HepG2 (cell line): ENCODE measurements around the gene MARS1. TPM values are rescaled to one million over a fixed set of nuclear protein-coding genes. Genes with fewer than 3 reads are reported as not detected.

ENCODE experiments used
- FOXK2 ChIP-seq: fragments of 450-650 bp; IDR thresholded peaks from 2 replicates; pipeline ENCODE4 v1.6.1; 2016
- MEIS2 ChIP-seq: sonication (generic); formaldehyde crosslinking; IDR thresholded peaks from 2 replicates; pipeline ENCODE4 v1.9.0; 2021; ENCODE audit warnings: mild to moderate bottlenecking, missing genetic modification reagents
- STAT5B ChIP-seq: sonication (generic); formaldehyde crosslinking; IDR thresholded peaks from 2 replicates; pipeline ENCODE4 v1.4.0; 2020; ENCODE audit warnings: missing genetic modification reagents
- XRCC5 ChIP-seq: fragments of 200-400 bp; formaldehyde crosslinking; optimal IDR thresholded peaks from 2 replicates; pipeline ENCODE3; 2017; ENCODE audit warnings: mild to moderate bottlenecking, low read length
- ZBTB20 ChIP-seq: sonication (generic); formaldehyde crosslinking; IDR thresholded peaks from 2 replicates; pipeline ENCODE4 v1.8.1; 2023; ENCODE audit warnings: missing genetic modification reagents, low read depth, mild to moderate bottlenecking, borderline replicate concordance
- ZNF138 ChIP-seq: sonication (generic); formaldehyde crosslinking; IDR thresholded peaks from 2 replicates; pipeline ENCODE4 v1.5.0; 2020; ENCODE audit warnings: mild to moderate bottlenecking, low read depth, missing genetic modification reagents
- ZNF333 ChIP-seq: sonication (generic); formaldehyde crosslinking; IDR thresholded peaks from 2 replicates; pipeline ENCODE4 v1.4.0; 2020; ENCODE audit warnings: mild to moderate bottlenecking, missing genetic modification reagents, borderline replicate concordance
- ZNF337 ChIP-seq: sonication (generic); formaldehyde crosslinking; IDR thresholded peaks from 2 replicates; pipeline ENCODE4 v1.5.1; 2020; ENCODE audit warnings: missing genetic modification reagents, low read depth, mild to moderate bottlenecking, borderline replicate concordance
- ZNF382 ChIP-seq: sonication (generic); formaldehyde crosslinking; IDR thresholded peaks from 2 replicates; pipeline ENCODE4 v1.5.0; 2020; ENCODE audit warnings: missing genetic modification reagents, mild to moderate bottlenecking, borderline replicate concordance
- ZNF773 ChIP-seq: sonication (generic); formaldehyde crosslinking; IDR thresholded peaks from 2 replicates; pipeline ENCODE4 v1.4.0; 2020; ENCODE audit warnings: missing genetic modification reagents, borderline replicate concordance
- polyA plus RNA-seq, 8 experiments: library from polyadenylated mRNA; depleted of rRNA in 3 of 8; stranded (reverse) in 7 of 8; unstranded in 1 of 8; fragments of >200 nt; fragmentation: Illumina TruSeq in 4 of 8; extraction: Trizol in 4 of 8; gene quantifications; 2 replicates each; pipeline versions ENCODE4 v1.2.1 to v1.2.3, GENCODE V29; 2011 to 2016; ENCODE audit warnings: low read depth in 4 of 8, missing spikeins in 1 of 8, mixed read lengths in 1 of 8; ENCODE audit not compliant: insufficient read depth in 1 of 8
- total RNA-seq, 5 experiments: library from RNA; depleted of rRNA; stranded (reverse); fragments of >200 nt; fragmentation: Illumina TruSeq; extraction: Trizol; gene quantifications; 2 replicates each; pipeline ENCODE4 v1.2.3, GENCODE V29; 2016; ENCODE audit warnings: low read depth in 1 of 5
- TF ChIP-seq, protein P1 (sequence below): sonication (generic); formaldehyde crosslinking; IDR thresholded peaks from 2 replicates; pipeline ENCODE4 v1.4.0; 2020; ENCODE audit warnings: missing genetic modification reagents, borderline replicate concordance
- TF ChIP-seq, protein P2 (sequence below): IDR thresholded peaks from 2 replicates; pipeline ENCODE4 v1.6.1; 2016; ENCODE audit warnings: missing compliant biosample characterization, missing genetic modification reagents, borderline replicate concordance
- TF ChIP-seq, protein P3 (sequence below): IDR thresholded peaks from 2 replicates; pipeline ENCODE4 v1.6.1; 2016; ENCODE audit warnings: low read depth, control low read depth
- TF ChIP-seq, protein P4 (sequence below): sonication (generic); formaldehyde crosslinking; IDR thresholded peaks from 2 replicates; pipeline ENCODE4 v1.4.0; 2020; ENCODE audit warnings: missing genetic modification reagents; ENCODE audit errors: not compliant biosample characterization
- TF ChIP-seq, protein P5 (sequence below): sonication (generic); formaldehyde crosslinking; IDR thresholded peaks from 2 replicates; pipeline ENCODE4 v1.4.0; 2020; ENCODE audit warnings: low read depth, missing genetic modification reagents

The MARS1 gene
- total and polyA plus RNA-seq, 2 of the 13 experiments (the other 11 are each of a cell fraction or from before 2014, with no cell fraction given) = 115 to 181 TPM

DNA sequence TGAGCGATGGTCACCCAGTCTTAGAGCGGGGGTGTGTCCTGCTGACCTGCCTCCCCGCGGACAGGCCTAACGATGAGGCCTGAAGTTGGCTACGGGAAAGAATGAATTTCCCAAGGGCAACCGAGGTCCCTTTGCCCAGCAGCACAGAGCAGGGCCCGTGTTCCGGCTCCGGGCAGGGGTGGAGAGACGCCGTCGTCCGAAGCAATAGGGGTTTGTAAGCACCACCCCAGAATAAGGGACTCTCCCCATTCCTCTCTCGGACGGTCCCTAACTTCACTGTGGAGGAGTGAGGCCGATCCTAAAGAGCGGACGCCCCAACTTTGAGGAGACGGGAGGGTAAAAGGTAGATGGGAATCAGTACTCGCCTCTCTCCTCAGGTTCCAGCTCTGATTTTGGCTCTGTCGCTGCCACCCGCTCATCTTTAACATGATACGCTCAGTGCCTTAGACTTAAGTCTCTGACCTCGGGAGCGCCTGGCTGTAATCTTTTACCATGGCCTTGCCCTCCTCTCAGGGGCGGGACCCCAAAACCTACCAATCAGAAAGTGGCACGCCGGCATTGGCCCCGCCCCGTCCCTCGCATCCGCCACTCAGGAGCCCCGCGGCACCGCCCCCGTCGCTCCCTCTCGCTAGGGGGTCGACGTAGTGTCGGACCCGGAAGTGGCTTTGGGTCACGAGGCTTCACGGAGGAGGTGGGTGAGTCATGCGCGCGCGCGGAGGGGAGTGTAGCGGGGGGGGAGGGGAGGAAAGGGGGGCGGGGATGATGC lies 32.4 kb downstream of the MARS1 start, which contains the start of gene DDIT3 (continued):
- TF ChIP-seq, protein P1, sequence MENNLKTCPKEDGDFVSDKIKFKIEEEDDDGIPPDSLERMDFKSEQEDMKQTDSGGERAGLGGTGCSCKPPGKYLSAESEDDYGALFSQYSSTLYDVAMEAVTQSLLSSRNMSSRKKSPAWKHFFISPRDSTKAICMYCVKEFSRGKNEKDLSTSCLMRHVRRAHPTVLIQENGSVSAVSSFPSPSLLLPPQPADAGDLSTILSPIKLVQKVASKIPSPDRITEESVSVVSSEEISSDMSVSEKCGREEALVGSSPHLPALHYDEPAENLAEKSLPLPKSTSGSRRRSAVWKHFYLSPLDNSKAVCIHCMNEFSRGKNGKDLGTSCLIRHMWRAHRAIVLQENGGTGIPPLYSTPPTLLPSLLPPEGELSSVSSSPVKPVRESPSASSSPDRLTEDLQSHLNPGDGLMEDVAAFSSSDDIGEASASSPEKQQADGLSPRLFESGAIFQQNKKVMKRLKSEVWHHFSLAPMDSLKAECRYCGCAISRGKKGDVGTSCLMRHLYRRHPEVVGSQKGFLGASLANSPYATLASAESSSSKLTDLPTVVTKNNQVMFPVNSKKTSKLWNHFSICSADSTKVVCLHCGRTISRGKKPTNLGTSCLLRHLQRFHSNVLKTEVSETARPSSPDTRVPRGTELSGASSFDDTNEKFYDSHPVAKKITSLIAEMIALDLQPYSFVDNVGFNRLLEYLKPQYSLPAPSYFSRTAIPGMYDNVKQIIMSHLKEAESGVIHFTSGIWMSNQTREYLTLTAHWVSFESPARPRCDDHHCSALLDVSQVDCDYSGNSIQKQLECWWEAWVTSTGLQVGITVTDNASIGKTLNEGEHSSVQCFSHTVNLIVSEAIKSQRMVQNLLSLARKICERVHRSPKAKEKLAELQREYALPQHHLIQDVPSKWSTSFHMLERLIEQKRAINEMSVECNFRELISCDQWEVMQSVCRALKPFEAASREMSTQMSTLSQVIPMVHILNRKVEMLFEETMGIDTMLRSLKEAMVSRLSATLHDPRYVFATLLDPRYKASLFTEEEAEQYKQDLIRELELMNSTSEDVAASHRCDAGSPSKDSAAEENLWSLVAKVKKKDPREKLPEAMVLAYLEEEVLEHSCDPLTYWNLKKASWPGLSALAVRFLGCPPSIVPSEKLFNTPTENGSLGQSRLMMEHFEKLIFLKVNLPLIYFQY (CRISPR knock-in tag) = no peak; the same call in 1 of the 2 replicates
- peak; percentile 65; the same call in 1 of the 2 replicates for TF ChIP-seq ZNF138 (CRISPR knock-in tag)
- no peak for TF ChIP-seq ZNF333
- TF ChIP-seq, protein P2, sequence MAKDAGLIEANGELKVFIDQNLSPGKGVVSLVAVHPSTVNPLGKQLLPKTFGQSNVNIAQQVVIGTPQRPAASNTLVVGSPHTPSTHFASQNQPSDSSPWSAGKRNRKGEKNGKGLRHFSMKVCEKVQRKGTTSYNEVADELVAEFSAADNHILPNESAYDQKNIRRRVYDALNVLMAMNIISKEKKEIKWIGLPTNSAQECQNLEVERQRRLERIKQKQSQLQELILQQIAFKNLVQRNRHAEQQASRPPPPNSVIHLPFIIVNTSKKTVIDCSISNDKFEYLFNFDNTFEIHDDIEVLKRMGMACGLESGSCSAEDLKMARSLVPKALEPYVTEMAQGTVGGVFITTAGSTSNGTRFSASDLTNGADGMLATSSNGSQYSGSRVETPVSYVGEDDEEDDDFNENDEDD (CRISPR knock-in tag) = no peak; the same call in 1 of the 2 replicates
- TF ChIP-seq STAT5B (CRISPR knock-in tag) = no peak
- TF ChIP-seq FOXK2 = no peak
- TF ChIP-seq ZNF773 (CRISPR knock-in tag) = peak; percentile 87
- no peak for TF ChIP-seq ZNF382 (CRISPR knock-in tag)
- TF ChIP-seq XRCC5 = no peak
- no peak for TF ChIP-seq MEIS2
- TF ChIP-seq ZNF337 (CRISPR knock-in tag) = peak; percentile 71; the same call in 1 of the 2 replicates
- TF ChIP-seq ZBTB20 (CRISPR knock-in tag) = peak; percentile 50; the same call in 1 of the 2 replicates
- TF ChIP-seq, protein P3, sequence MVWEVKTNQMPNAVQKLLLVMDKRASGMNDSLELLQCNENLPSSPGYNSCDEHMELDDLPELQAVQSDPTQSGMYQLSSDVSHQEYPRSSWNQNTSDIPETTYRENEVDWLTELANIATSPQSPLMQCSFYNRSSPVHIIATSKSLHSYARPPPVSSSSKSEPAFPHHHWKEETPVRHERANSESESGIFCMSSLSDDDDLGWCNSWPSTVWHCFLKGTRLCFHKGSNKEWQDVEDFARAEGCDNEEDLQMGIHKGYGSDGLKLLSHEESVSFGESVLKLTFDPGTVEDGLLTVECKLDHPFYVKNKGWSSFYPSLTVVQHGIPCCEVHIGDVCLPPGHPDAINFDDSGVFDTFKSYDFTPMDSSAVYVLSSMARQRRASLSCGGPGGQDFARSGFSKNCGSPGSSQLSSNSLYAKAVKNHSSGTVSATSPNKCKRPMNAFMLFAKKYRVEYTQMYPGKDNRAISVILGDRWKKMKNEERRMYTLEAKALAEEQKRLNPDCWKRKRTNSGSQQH = peak; percentile 67; the same call in 1 of the 2 replicates
- TF ChIP-seq, protein P4, sequence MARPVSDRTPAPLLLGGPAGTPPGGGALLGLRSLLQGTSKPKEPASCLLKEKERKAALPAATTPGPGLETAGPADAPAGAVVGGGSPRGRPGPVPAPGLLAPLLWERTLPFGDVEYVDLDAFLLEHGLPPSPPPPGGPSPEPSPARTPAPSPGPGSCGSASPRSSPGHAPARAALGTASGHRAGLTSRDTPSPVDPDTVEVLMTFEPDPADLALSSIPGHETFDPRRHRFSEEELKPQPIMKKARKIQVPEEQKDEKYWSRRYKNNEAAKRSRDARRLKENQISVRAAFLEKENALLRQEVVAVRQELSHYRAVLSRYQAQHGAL (CRISPR knock-in tag) = no peak
- TF ChIP-seq, protein P5, sequence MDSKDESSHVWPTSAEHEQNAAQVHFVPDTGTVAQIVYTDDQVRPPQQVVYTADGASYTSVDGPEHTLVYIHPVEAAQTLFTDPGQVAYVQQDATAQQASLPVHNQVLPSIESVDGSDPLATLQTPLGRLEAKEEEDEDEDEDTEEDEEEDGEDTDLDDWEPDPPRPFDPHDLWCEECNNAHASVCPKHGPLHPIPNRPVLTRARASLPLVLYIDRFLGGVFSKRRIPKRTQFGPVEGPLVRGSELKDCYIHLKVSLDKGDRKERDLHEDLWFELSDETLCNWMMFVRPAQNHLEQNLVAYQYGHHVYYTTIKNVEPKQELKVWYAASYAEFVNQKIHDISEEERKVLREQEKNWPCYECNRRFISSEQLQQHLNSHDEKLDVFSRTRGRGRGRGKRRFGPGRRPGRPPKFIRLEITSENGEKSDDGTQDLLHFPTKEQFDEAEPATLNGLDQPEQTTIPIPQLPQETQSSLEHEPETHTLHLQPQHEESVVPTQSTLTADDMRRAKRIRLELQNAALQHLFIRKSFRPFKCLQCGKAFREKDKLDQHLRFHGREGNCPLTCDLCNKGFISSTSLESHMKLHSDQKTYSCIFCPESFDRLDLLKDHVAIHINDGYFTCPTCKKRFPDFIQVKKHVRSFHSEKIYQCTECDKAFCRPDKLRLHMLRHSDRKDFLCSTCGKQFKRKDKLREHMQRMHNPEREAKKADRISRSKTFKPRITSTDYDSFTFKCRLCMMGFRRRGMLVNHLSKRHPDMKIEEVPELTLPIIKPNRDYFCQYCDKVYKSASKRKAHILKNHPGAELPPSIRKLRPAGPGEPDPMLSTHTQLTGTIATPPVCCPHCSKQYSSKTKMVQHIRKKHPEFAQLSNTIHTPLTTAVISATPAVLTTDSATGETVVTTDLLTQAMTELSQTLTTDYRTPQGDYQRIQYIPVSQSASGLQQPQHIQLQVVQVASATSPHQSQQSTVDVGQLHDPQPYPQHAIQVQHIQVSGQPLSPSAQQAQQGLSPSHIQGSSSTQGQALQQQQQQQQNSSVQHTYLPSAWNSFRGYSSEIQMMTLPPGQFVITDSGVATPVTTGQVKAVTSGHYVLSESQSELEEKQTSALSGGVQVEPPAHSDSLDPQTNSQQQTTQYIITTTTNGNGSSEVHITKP = no peak; the same call in 1 of the 2 replicates
